Measurements from ENCODE around the gene FKBP10.

Gene FKBP10

DNA sequence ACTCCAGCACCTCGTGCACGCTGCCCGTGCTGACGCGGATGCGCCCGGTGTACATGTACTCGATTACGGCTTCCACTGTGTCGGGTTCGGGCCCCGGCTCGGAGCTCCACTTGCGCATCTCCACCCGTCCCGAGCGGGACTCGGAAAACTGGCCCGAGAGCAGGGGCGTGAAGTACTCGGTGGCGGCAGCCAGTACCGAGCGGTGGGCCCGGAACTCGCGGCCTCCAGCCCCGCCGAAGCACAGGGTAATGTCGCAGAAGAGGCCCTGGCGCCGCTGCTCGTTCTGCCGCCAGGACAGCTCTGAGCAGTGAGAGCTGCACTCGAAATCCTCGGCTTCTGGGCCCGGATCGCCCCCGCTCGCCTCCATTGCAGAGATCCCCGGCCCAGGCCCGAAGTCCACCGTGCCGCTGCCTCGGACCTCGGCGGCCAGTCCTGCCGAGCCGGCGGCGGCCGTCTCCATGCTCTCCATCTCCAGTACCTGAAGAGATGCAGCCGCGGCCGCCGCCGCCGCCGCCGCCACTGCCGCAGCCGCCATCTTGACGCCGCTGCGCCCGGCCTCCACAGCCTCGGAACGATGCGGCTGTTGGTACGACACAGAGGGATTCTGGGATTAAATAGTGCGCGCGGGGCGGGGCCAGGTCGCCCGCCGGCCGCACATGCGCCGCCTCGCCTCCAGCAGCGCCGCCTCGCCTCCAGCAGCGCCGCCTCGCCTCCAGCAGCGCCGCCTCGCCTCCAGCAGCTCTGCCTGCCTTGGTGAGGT, 52.2 kb downstream of the FKBP10 start, which contains the start of gene KLHL11:
Gene KLHL11, minus strand, starts transcription at position 588 of the 760 bp plus-strand sequence. Its CDS starts 53 bp downstream, at position 535.
- no peaks in the 10 kb centered on the region for H3K27me3 ChIP-seq (ENCODE audit: insufficient read depth, low read depth, severe bottlenecking)
- H3K27ac ChIP-seq = peak within 1 kb of the TSS; percentile 91
- peak; percentile 97 for DNase-seq
- H3K4me3 ChIP-seq (ENCODE audit: low read depth, low read length) = peak within 1 kb of the TSS; percentile 95
- no peaks in the 10 kb centered on the region for H3K9me3 ChIP-seq (ENCODE audit: severe bottlenecking)
- TF ChIP-seq, protein P1, sequence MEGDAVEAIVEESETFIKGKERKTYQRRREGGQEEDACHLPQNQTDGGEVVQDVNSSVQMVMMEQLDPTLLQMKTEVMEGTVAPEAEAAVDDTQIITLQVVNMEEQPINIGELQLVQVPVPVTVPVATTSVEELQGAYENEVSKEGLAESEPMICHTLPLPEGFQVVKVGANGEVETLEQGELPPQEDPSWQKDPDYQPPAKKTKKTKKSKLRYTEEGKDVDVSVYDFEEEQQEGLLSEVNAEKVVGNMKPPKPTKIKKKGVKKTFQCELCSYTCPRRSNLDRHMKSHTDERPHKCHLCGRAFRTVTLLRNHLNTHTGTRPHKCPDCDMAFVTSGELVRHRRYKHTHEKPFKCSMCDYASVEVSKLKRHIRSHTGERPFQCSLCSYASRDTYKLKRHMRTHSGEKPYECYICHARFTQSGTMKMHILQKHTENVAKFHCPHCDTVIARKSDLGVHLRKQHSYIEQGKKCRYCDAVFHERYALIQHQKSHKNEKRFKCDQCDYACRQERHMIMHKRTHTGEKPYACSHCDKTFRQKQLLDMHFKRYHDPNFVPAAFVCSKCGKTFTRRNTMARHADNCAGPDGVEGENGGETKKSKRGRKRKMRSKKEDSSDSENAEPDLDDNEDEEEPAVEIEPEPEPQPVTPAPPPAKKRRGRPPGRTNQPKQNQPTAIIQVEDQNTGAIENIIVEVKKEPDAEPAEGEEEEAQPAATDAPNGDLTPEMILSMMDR (IDR thresholded peaks at IDR 0.05; ENCODE audit: low read depth, low read length) = no peak; the same call in 1 of the 2 replicates
- peaks cover 42% of the 10 kb centered on the region for H3K36me3 ChIP-seq

DNA sequence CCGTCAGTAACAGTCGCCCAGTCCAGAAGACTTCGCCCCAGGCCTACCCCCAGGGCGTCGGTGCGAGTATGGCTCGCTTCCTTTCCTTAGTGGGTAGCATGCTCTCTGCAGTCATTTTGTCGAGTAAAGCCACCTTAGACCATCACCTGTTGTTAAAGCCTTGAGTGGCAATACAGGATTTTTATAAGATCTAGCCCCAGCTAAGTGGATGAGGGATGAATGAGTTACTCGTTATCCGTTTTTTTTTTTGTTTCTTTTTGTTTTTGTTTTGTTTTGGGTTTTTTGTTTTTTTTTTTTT, 52.7 kb downstream of the FKBP10 start:
- no peaks in the 10 kb centered on the region for H3K9me3 ChIP-seq (ENCODE audit: severe bottlenecking)
- peak overlapping the region; percentile 36 for H3K4me3 ChIP-seq (ENCODE audit: low read depth, low read length)
- peak overlapping the region; percentile 91 for H3K27ac ChIP-seq
- peaks cover 47% of the 10 kb centered on the region for H3K36me3 ChIP-seq
- H3K27me3 ChIP-seq (ENCODE audit: insufficient read depth, low read depth, severe bottlenecking) = no peaks in the 10 kb centered on the region
- DNase-seq = no peak
- TF ChIP-seq, protein P1 (IDR thresholded peaks at IDR 0.05; ENCODE audit: low read depth, low read length) = 0 out of 2 replicates have a peak, but pooled peaks have one; percentile 15

DNA sequence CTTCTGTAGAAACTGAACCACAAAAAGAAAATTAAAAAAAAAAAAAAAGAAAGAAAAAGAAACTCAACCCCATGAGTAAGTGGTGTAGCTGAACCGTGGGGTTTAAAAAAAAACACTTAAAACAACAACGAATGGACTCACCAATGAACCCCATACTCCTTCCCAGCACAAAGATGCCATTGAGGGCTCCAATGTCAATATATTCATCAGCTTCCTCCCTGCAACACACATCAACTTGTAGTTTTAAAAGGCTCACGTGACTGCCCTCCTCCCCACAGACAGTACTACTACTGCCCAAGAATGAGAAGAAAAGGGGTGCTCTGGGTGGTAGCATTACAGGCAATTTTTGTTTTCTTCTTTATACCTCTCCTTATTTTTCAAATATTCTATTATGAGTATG, 55.8 kb downstream of the FKBP10 start:
- DNase-seq = no peak
- H3K27me3 ChIP-seq (ENCODE audit: insufficient read depth, low read depth, severe bottlenecking) = no peaks in the 10 kb centered on the region
- TF ChIP-seq, protein P1 (IDR thresholded peaks at IDR 0.05; ENCODE audit: low read depth, low read length) = no peak
- H3K9me3 ChIP-seq (ENCODE audit: severe bottlenecking) = no peaks in the 10 kb centered on the region
- no peak overlapping the region for H3K4me3 ChIP-seq (ENCODE audit: low read depth, low read length)
- no peak overlapping the region for H3K27ac ChIP-seq
- H3K36me3 ChIP-seq = peaks cover 77% of the 10 kb centered on the region

DNA sequence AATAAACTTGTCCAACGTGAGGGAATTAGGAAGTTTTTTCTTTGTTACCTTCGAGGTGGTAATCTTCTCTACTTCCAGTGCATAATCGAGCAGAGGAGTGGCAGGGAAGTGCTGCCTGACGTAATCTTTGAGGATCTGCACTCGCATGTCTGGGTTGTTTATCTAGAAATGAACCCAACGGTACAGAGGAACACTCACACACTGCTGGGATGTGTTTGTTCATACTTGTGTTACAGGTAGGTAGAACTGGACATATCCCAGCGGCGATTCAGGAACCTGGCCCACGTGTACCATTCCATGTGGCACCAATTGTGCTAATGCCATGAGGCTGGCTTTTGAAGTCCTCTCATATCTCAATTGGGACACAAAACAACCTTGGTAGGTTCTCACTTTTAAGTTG, 56.6 kb downstream of the FKBP10 start:
- H3K9me3 ChIP-seq (ENCODE audit: severe bottlenecking) = no peaks in the 10 kb centered on the region
- no peak overlapping the region; the same call in 1 of the 2 replicates for H3K27ac ChIP-seq
- TF ChIP-seq, protein P1 (IDR thresholded peaks at IDR 0.05; ENCODE audit: low read depth, low read length) = no peak
- DNase-seq = no peak
- peaks cover 86% of the 10 kb centered on the region for H3K36me3 ChIP-seq
- H3K27me3 ChIP-seq (ENCODE audit: insufficient read depth, low read depth, severe bottlenecking) = no peaks in the 10 kb centered on the region
- no peak overlapping the region for H3K4me3 ChIP-seq (ENCODE audit: low read depth, low read length)

DNA sequence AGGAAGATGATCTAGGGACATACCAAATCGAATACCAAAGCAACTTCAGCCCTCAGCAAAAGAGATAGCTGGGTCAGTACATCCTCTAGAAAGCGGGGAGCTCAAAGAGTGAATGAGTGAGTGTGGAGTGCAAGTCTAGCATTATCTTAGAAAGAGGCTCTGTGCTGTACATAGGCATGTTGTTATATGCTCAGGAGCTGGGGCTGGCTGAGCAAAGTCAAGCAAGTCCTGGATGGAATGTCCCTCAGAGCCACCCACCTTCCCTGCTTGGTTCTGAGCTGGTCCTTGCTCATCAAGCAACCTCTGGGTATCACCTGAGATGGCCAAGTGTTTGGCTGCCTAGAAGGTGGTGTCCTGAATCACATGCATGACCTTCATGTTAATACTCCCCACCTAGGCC, 57.3 kb downstream of the FKBP10 start:
- Histone ChIP-seq H3K4me3 (ENCODE audit: low read depth, low read length) (no peak overlapping the region), H3K27me3 (ENCODE audit: insufficient read depth, low read depth, severe bottlenecking) (no peaks in the 10 kb centered on the region), H3K27ac (no peak overlapping the region), H3K9me3 (ENCODE audit: severe bottlenecking) (no peaks in the 10 kb centered on the region), H3K36me3 (peaks cover 88% of the 10 kb centered on the region)
- TF ChIP-seq, protein P1 (IDR thresholded peaks at IDR 0.05; ENCODE audit: low read depth, low read length) = no peak
- no peak for DNase-seq

DNA sequence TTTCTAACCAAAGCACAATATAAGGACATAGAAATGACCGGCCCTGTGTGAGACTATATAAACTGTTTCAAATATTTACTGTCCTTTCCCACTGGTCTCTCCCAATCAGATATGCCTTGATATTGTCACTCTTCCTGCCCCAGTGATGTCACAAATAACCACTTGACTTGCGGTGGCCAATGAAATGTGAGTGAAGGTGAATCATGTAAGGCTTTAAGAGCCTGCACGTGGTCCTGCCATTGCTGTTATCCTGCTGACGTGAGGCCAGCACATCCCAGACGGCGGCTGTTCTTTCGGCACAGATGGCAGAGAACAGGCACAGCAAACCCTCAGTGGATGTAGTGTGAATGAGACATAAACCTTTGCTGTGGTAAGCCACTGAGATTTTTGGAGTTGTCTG, 57.8 kb downstream of the FKBP10 start:
- H3K9me3 ChIP-seq (ENCODE audit: severe bottlenecking) = no peaks in the 10 kb centered on the region
- no peaks in the 10 kb centered on the region for H3K27me3 ChIP-seq (ENCODE audit: insufficient read depth, low read depth, severe bottlenecking)
- H3K36me3 ChIP-seq = peaks cover 93% of the 10 kb centered on the region
- DNase-seq = no peak
- no peak overlapping the region for H3K27ac ChIP-seq
- H3K4me3 ChIP-seq (ENCODE audit: low read depth, low read length) = no peak overlapping the region
- TF ChIP-seq, protein P1 (IDR thresholded peaks at IDR 0.05; ENCODE audit: low read depth, low read length) = no peak
